Panc1 (cell line): ENCODE measurements around the gene FAM240A. TPM values are rescaled to one million over a fixed set of nuclear protein-coding genes. Genes with fewer than 3 reads are reported as not detected.

ENCODE experiments used
- ATAC-seq: fragments of 200-7000 bp; cut with Tn5 transposase; 2 replicates; pipeline ENCODE4 v1.9.1; 2020; ENCODE audit warnings: mild to moderate bottlenecking, moderate library complexity
- BruUV-seq: library from RNA; stranded (reverse); fragments of 400-500 nt; replicated peaks from 2 replicates; lab custom pipeline; 2021; lab: Mats Ljungman, UMichigan
- CTCF ChIA-PET: fragments of 300-600 bp; sonication (Branson Sonifier 250); formaldehyde crosslinking; loops from one replicate; lab custom pipeline; 2022; ENCODE audit warnings: antibody characterized with exemption; lab: Charles Lee
- POLR2A ChIA-PET: fragments of 300-600 bp; sonication (Branson Sonifier 250); formaldehyde crosslinking; loops from one replicate; lab custom pipeline; 2022; ENCODE audit warnings: antibody characterized with exemption; lab: Charles Lee
- DNase-seq: peaks from one replicate; pipeline ENCODE4 v3.0.0-alpha.2; 2010; ENCODE audit warnings: low read depth, low spot score
- H3K27ac ChIP-seq: 2 replicates; pipeline ENCODE4 v1.5.1; 2011; ENCODE audit warnings: mild to moderate bottlenecking, low read length, inconsistent platforms
- H3K27me3 ChIP-seq: fragments of 200-500 bp; sonication (Bioruptor generic); 2 replicates; pipeline ENCODE4 v1.6.0; 2014; ENCODE audit warnings: low read length, inconsistent platforms; ENCODE audit not compliant: control insufficient read depth, insufficient read depth
- H3K36me3 ChIP-seq: fragments of 200-500 bp; sonication (Bioruptor generic); 2 replicates; pipeline ENCODE4 v1.5.1; 2014; ENCODE audit warnings: inconsistent platforms, mild to moderate bottlenecking, low read length, moderate library complexity; ENCODE audit not compliant: control insufficient read depth, insufficient read depth
- H3K4me1 ChIP-seq: 2 replicates; pipeline ENCODE4 v1.5.1; 2011; ENCODE audit warnings: inconsistent platforms, mild to moderate bottlenecking, low read length, moderate library complexity; ENCODE audit not compliant: control insufficient read depth, insufficient read depth
- H3K4me3 ChIP-seq, 2 experiments: 2 replicates each; pipeline ENCODE4 v1.5.1; 2011 to 2012; ENCODE audit warnings: low read depth in 2 of 2, low read length in 2 of 2, mild to moderate bottlenecking in 2 of 2, inconsistent platforms in 1 of 2, moderate library complexity in 1 of 2
- H3K9me3 ChIP-seq: fragments of 200-500 bp; sonication (Bioruptor generic); 2 replicates; pipeline ENCODE4 v1.5.1; 2014; ENCODE audit warnings: low read depth, mild to moderate bottlenecking, inconsistent platforms, low read length, moderate library complexity; ENCODE audit not compliant: control insufficient read depth, insufficient read depth
- CTCF ChIP-seq: fragments of 450-650 bp; IDR thresholded peaks from 2 replicates; pipeline ENCODE4 v1.5.1; 2017; ENCODE audit warnings: mild to moderate bottlenecking
- POLR2AphosphoS5 ChIP-seq: IDR thresholded peaks from 2 replicates; pipeline ENCODE4 v1.6.1; 2012; ENCODE audit warnings: mild to moderate bottlenecking, low read depth, low read length, moderate library complexity
- REST ChIP-seq, 2 experiments: IDR thresholded peaks; 2 replicates each; pipeline ENCODE4 v1.6.1; 2011 to 2012; ENCODE audit warnings: low read depth in 2 of 2, control low read depth in 1 of 2, low read length in 1 of 2, mild to moderate bottlenecking in 1 of 2, moderate library complexity in 1 of 2; ENCODE audit not compliant: insufficient read depth in 1 of 2
- SIN3A ChIP-seq: IDR thresholded peaks from 2 replicates; pipeline ENCODE4 v1.6.1; 2012; ENCODE audit warnings: low read depth, mild to moderate bottlenecking, low read length, moderate library complexity, borderline replicate concordance; ENCODE audit not compliant: insufficient read depth
- TCF7L2 ChIP-seq: IDR thresholded peaks from 2 replicates; pipeline ENCODE4 v1.6.1; 2011; ENCODE audit warnings: mild to moderate bottlenecking, low read depth, low read length, inconsistent platforms
- in situ Hi-C: cut with HindIII; loops from 2 replicates; pipeline ENCODE4 v1.10.0; 2016; ENCODE audit warnings: low sequenced_read_pairs, low pct_unique_long_range_greater_than_20kb
- intact Hi-C: fragments of 100-400 bp; cut with micrococcal nuclease; formaldehyde crosslinking; loops from one replicate; pipeline ENCODE4 v1.10.0; 2022; ENCODE audit not compliant: unreplicated experiment
- total RNA-seq: library from RNA; stranded (reverse); gene quantifications from one replicate; pipeline ENCODE4 v1.2.1, GENCODE V29; 2021; ENCODE audit not compliant: unreplicated experiment

Gene FAM240A
- total RNA-seq, 1 experiment from 2014 or later, result not detected

- Histone ChIP-seq H3K4me3 (no peak overlapping the region), H3K27me3 (no peaks in the 10 kb centered on the region), H3K36me3 (no peaks in the 10 kb centered on the region), H3K4me1 (no peaks in the 10 kb centered on the region), H3K27ac (no peak overlapping the region), H3K9me3 (no peaks in the 10 kb centered on the region)
- POLR2A ChIA-PET, result no interaction called here
- intact Hi-C loops (no loop called here), in situ Hi-C loops (no loop called here)
- no TSS peak for BruUV-seq
- CTCF ChIA-PET, result no interaction called here
- DNase-seq, result no peak
- ATAC-seq, result no peak
- TF ChIP-seq REST (IDR thresholded peaks at IDR 0.05; ENCODE audit: insufficient read depth in 1 of 2, low read depth in 2 of 2, low read length in 1 of 2) (no peak), CTCF (no peak), POLR2AphosphoS5 (no peak), SIN3A (no peak), TCF7L2 (no peak)
Measured at GRCh38 chr3:46575577-46576222, 36.6 kb upstream of the FAM240A start.

- Histone ChIP-seq H3K4me3 (no peak overlapping the region), H3K9me3 (no peaks in the 10 kb centered on the region), H3K4me1 (no peaks in the 10 kb centered on the region), H3K27ac (no peak overlapping the region), H3K36me3 (no peaks in the 10 kb centered on the region), H3K27me3 (no peaks in the 10 kb centered on the region)
- in situ Hi-C loops (no loop called here), intact Hi-C loops (no loop called here)
- ChIA-PET CTCF (no interaction called here), POLR2A (no interaction called here)
- BruUV-seq, result no TSS peak
- DNase-seq (no peak), ATAC-seq (no peak)
- TF ChIP-seq POLR2AphosphoS5, result no peak
- no peak for TF ChIP-seq TCF7L2
- TF ChIP-seq REST (IDR thresholded peaks at IDR 0.05; ENCODE audit: insufficient read depth in 1 of 2, low read depth in 2 of 2, low read length in 1 of 2), result no peak
- no peak for TF ChIP-seq SIN3A
- TF ChIP-seq CTCF, result no peak
Measured at GRCh38 chr3:46576386-46576785, 35.9 kb upstream of the FAM240A start.
